H1 (cell line): ENCODE results near the gene KRTAP10-12. TPM values are rescaled to one million over a fixed set of nuclear protein-coding genes. Genes with fewer than 3 reads are reported as not detected.

Experiments used
- CTCF ChIA-PET: fragments of 300-600 bp; sonication (Branson Sonifier 250); formaldehyde crosslinking; loops from one replicate; lab custom pipeline; 2021; ENCODE audit not compliant: partially characterized antibody; lab: Charles Lee
- POLR2A ChIA-PET: fragments of 300-600 bp; sonication (Branson Sonifier 250); formaldehyde crosslinking; loops from one replicate; lab custom pipeline; 2021; ENCODE audit warnings: inconsistent platforms; ENCODE audit not compliant: partially characterized antibody; lab: Charles Lee
- DNase-seq, 2 experiments: peaks; one replicate each; pipeline versions ENCODE4 v3.0.0 to v3.0.0-alpha.2; 2010 to 2022; ENCODE audit warnings: low spot score in 2 of 2, low read depth in 1 of 2, mixed read lengths in 1 of 2
- FAIRE-seq: peaks from 2 replicates; lab custom pipeline; 2011; peaks lifted over from hg19 to GRCh38; lab: Jason Lieb, UNC
- H2AFZ ChIP-seq: 2 replicates; pipeline ENCODE4 v1.8.1; 2012; ENCODE audit warnings: low read length, inconsistent platforms
- H2AK5ac ChIP-seq: 2 replicates; pipeline ENCODE4 v1.6.1; 2013; ENCODE audit warnings: low read depth, low read length
- H2BK120ac ChIP-seq: replicated peaks from 2 replicates; pipeline ENCODE3; 2013; ENCODE audit warnings: low read depth, low read length, inconsistent platforms
- H2BK12ac ChIP-seq: 2 replicates; pipeline ENCODE4 v1.6.1; 2013; ENCODE audit warnings: low read depth, low read length
- H2BK15ac ChIP-seq: 2 replicates; pipeline ENCODE4 v1.6.1; 2013; ENCODE audit warnings: low read length
- H2BK20ac ChIP-seq: 2 replicates; pipeline ENCODE4 v1.6.1; 2013; ENCODE audit warnings: low read length
- H2BK5ac ChIP-seq: 2 replicates; pipeline ENCODE4 v1.6.1; 2013; ENCODE audit warnings: low read depth, low read length
- H3K14ac ChIP-seq: 2 replicates; pipeline ENCODE4 v1.6.1; 2013; ENCODE audit warnings: inconsistent platforms; ENCODE audit not compliant: insufficient read length
- H3K18ac ChIP-seq: 2 replicates; pipeline ENCODE4 v1.6.1; 2013; ENCODE audit warnings: low read length; ENCODE audit errors: extremely low read depth
- H3K23ac ChIP-seq: 2 replicates; pipeline ENCODE4 v1.6.1; 2013; ENCODE audit warnings: inconsistent platforms; ENCODE audit not compliant: insufficient read length
- H3K23me2 ChIP-seq: 2 replicates; pipeline ENCODE4 v1.6.1; 2013; ENCODE audit warnings: low read depth, low read length
- H3K27ac ChIP-seq: 2 replicates; pipeline ENCODE4 v1.6.1; 2011; ENCODE audit warnings: low read depth, low read length, inconsistent platforms
- H3K27me3 ChIP-seq, 4 experiments: replicated peaks in 1 of 4; 1 replicate in 1 of 4; 2 replicates in 3 of 4; pipeline versions ENCODE4 v1.6.1 to v1.8.1; 2011 to 2013; ENCODE audit warnings: low read length in 3 of 4, mild to moderate bottlenecking in 3 of 4, inconsistent platforms in 2 of 4, mixed read lengths in 2 of 4, moderate library complexity in 1 of 4; ENCODE audit not compliant: control insufficient read depth in 3 of 4, insufficient read depth in 3 of 4; ENCODE audit errors: extremely low read depth in 1 of 4
- H3K36me3 ChIP-seq, 4 experiments: 2 replicates each; pipeline versions ENCODE4 v1.6.1 to v1.8.1; 2011 to 2013; ENCODE audit warnings: mild to moderate bottlenecking in 4 of 4, low read length in 3 of 4, moderate library complexity in 2 of 4, control low read depth in 1 of 4, inconsistent platforms in 1 of 4; ENCODE audit not compliant: insufficient read depth in 4 of 4, control insufficient read depth in 2 of 4
- H3K4ac ChIP-seq: replicated peaks from 2 replicates; pipeline ENCODE3; 2013; ENCODE audit warnings: low read length, low read depth, mixed read lengths, inconsistent platforms; ENCODE audit not compliant: insufficient read length
- H3K4me1 ChIP-seq, 4 experiments: replicated peaks in 1 of 4; 1 replicate in 1 of 4; 2 replicates in 3 of 4; pipeline versions ENCODE4 v1.6.1 to v1.8.1; 2011 to 2013; ENCODE audit warnings: low read length in 3 of 4, inconsistent platforms in 2 of 4, mixed read lengths in 1 of 4; ENCODE audit not compliant: insufficient read depth in 4 of 4, control insufficient read depth in 3 of 4
- H3K4me2 ChIP-seq, 2 experiments: 2 replicates each; pipeline versions ENCODE4 v1.6.1 to v1.8.1; 2011 to 2013; ENCODE audit warnings: low read depth in 2 of 2, low read length in 2 of 2, control low read depth in 1 of 2, inconsistent platforms in 1 of 2, mild to moderate bottlenecking in 1 of 2; ENCODE audit not compliant: insufficient read depth in 1 of 2
- H3K4me3 ChIP-seq, 4 experiments: fragments of 200-600, 300-600 bp in 1 of 4; sonication (generic), shearing (Covaris generic), sonication (Bioruptor Twin) in 1 of 4; 2 replicates each; pipeline versions ENCODE4 v1.5.1 to v1.8.1; 2011 to 2016; ENCODE audit warnings: low read length in 4 of 4, low read depth in 3 of 4, control low read depth in 2 of 4, inconsistent platforms in 2 of 4, mild to moderate bottlenecking in 2 of 4, mixed read lengths in 1 of 4, moderate library complexity in 1 of 4; ENCODE audit not compliant: insufficient read depth in 2 of 4; ENCODE audit errors: extremely low read depth in 1 of 4
- H3K56ac ChIP-seq: replicated peaks from 2 replicates; pipeline ENCODE3; 2013; ENCODE audit warnings: low read depth, mild to moderate bottlenecking, mixed read lengths, low read length, inconsistent platforms; ENCODE audit not compliant: insufficient read length
- H3K79me1 ChIP-seq: 2 replicates; pipeline ENCODE4 v1.6.1; 2013; ENCODE audit warnings: low read depth, low read length, control low read depth
- H3K79me2 ChIP-seq, 2 experiments: 2 replicates each; pipeline versions ENCODE4 v1.6.1 to v1.8.1; 2012 to 2013; ENCODE audit warnings: low read length in 2 of 2, mild to moderate bottlenecking in 2 of 2, inconsistent platforms in 1 of 2; ENCODE audit not compliant: insufficient read depth in 2 of 2, control insufficient read depth in 1 of 2
- H3K9ac ChIP-seq, 4 experiments: replicated peaks in 1 of 4; 1 replicate in 1 of 4; 2 replicates in 3 of 4; pipeline versions ENCODE4 v1.6.1 to v1.8.1; 2011 to 2013; ENCODE audit warnings: low read depth in 3 of 4, low read length in 3 of 4, control low read depth in 2 of 4, mild to moderate bottlenecking in 2 of 4, moderate library complexity in 2 of 4, inconsistent platforms in 1 of 4; ENCODE audit errors: extremely low read depth in 1 of 4
- H3K9me3 ChIP-seq, 2 experiments: 2 replicates each; pipeline versions ENCODE4 v1.6.1 to v1.8.1; 2012 to 2013; ENCODE audit warnings: mild to moderate bottlenecking in 2 of 2, moderate library complexity in 2 of 2, control low read depth in 1 of 2, inconsistent platforms in 1 of 2, low read depth in 1 of 2, low read length in 1 of 2, mixed read lengths in 1 of 2; ENCODE audit not compliant: insufficient read depth in 2 of 2
- H4K20me1 ChIP-seq, 2 experiments: replicated peaks in 1 of 2; 2 replicates each; pipeline versions ENCODE3 to v1.8.1; 2011 to 2013; ENCODE audit warnings: inconsistent platforms in 2 of 2, low read length in 2 of 2, mild to moderate bottlenecking in 1 of 2; ENCODE audit not compliant: insufficient read depth in 2 of 2, control insufficient read depth in 1 of 2
- H4K5ac ChIP-seq: 2 replicates; pipeline ENCODE4 v1.6.1; 2013; ENCODE audit warnings: low read length, low read depth, mixed read lengths, inconsistent platforms; ENCODE audit not compliant: insufficient read length
- H4K8ac ChIP-seq: 2 replicates; pipeline ENCODE4 v1.8.0; 2013; ENCODE audit warnings: mild to moderate bottlenecking, moderate library complexity, low read length, inconsistent platforms; ENCODE audit not compliant: insufficient read depth; ENCODE audit errors: extremely low read depth
- H4K91ac ChIP-seq: replicated peaks from 2 replicates; pipeline ENCODE3; 2013; ENCODE audit warnings: low read length, mixed read lengths, inconsistent platforms; ENCODE audit not compliant: insufficient read length
- CEBPB ChIP-seq: IDR thresholded peaks from 2 replicates; pipeline ENCODE4 v1.6.1; 2012; ENCODE audit warnings: low read depth, low read length
- WGBS, 2 experiments: shearing (Covaris generic) in 1 of 2; methylation state at CpG; one replicate each; pipeline versions ENCODE4 v1.1.6 to v1.1.7; 2013 to 2015; ENCODE audit warnings: low lambda C conversion rate in 2 of 2, mixed read lengths in 2 of 2, inconsistent platforms in 1 of 2, low coverage in 1 of 2, missing lambda C conversion rate in 1 of 2; ENCODE audit not compliant: insufficient replicate concordance in 2 of 2, insufficient coverage in 1 of 2, insufficient read length in 1 of 2; ENCODE audit errors: extremely low coverage in 1 of 2, missing lambda C conversion rate in 1 of 2; 5-methylcytosine and 5-hydroxymethylcytosine counted together
- polyA plus RNA-seq, 7 experiments: library from polyadenylated mRNA; depleted of rRNA in 3 of 7; stranded (reverse) in 5 of 7; unstranded in 2 of 7; fragments of >200 nt in 5 of 7; fragments of 200-250 nt in 2 of 7; gene quantifications; 1 replicate in 5 of 7; 2 replicates in 1 of 7; 4 replicates in 1 of 7; pipeline versions ENCODE4 v1.2.1 to v1.2.3, GENCODE V29; 2011 to 2013; ENCODE audit warnings: missing spikeins in 2 of 7, mixed read lengths in 2 of 7
- total RNA-seq: library from RNA; stranded (reverse); fragmentation: NEBNext Ultra II Directional; extraction: Animal tissue kit (Norgen Biotek cat#: 25700); gene quantifications from 2 replicates; pipeline ENCODE4 v1.2.1, GENCODE V29; 2021

Gene KRTAP10-12
- total and polyA plus RNA-seq, 2 of the 8 experiments (the other 6 are each of a cell fraction or from before 2014, with no cell fraction given): not detected

- Histone ChIP-seq H3K27me3 (no peaks in the 10 kb centered on the region), H2BK15ac (no peak overlapping the region), H4K8ac (no peak overlapping the region), H3K9ac (no peak overlapping the region), H4K91ac (no peak overlapping the region), H3K56ac (no peak overlapping the region), H2BK5ac (no peak overlapping the region), H3K79me1 (no peaks in the 10 kb centered on the region), H3K23ac (no peak overlapping the region), H2BK20ac (no peak overlapping the region), H2AK5ac (no peak overlapping the region), H3K79me2 (no peaks in the 10 kb centered on the region), H3K18ac (no peak overlapping the region), H3K4ac (no peak overlapping the region), H3K14ac (no peak overlapping the region), H3K4me3 (no peak overlapping the region), H4K20me1 (no peaks in the 10 kb centered on the region), H3K27ac (no peak overlapping the region), H4K5ac (no peak overlapping the region), H3K23me2 (no peaks in the 10 kb centered on the region; the same call in 1 of the 2 replicates), H2BK120ac (no peak overlapping the region), H3K4me2 (no peak overlapping the region), H3K4me1 (no peaks in the 10 kb centered on the region), H2BK12ac (no peak overlapping the region), H3K9me3 (peaks cover 48 to 69% of the 10 kb centered on the region in 2 experiments), H3K36me3 (no peaks in the 10 kb centered on the region), H2AFZ (no peak overlapping the region)
- 93% methylated on average over 1 of the region's 1 CpG; no CpG with 5 or more reads in 1 of the 2 experiments for WGBS, 2 experiments
- no peak for FAIRE-seq
- DNase-seq: no peak
- CTCF ChIA-PET: interaction anchor here (0.7 to 1.8 kb wide), 4 partner anchors 10 to 57 kb away, joined by 3 to 7 read pairs (median 4); partner anchors contain the start of genes KRTAP12-1 and TSPEAR
- POLR2A ChIA-PET: no interaction called here
- TF ChIP-seq CEBPB: no peak
Observed at GRCh38 chr21:44739316-44739715, 42.3 kb downstream of the KRTAP10-12 start.
